HG03135 (cell line): ENCODE measurements around the gene USP3.

Experiments
- ATAC-seq: cut with Tn5 transposase; IDR thresholded peaks from one replicate; pipeline ENCODE4 v1.9.1; 2021; ENCODE audit warnings: mild to moderate bottlenecking, moderate library complexity; ENCODE audit not compliant: unreplicated experiment

Gene USP3, protein sequence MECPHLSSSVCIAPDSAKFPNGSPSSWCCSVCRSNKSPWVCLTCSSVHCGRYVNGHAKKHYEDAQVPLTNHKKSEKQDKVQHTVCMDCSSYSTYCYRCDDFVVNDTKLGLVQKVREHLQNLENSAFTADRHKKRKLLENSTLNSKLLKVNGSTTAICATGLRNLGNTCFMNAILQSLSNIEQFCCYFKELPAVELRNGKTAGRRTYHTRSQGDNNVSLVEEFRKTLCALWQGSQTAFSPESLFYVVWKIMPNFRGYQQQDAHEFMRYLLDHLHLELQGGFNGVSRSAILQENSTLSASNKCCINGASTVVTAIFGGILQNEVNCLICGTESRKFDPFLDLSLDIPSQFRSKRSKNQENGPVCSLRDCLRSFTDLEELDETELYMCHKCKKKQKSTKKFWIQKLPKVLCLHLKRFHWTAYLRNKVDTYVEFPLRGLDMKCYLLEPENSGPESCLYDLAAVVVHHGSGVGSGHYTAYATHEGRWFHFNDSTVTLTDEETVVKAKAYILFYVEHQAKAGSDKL

GRCh38 chr15:63504247-63504978 lies at the start of gene USP3:
USP3 (plus strand) TSS chr15:63504593; CDS start chr15:63504740, 147 bp downstream.
- ATAC-seq, result peak; percentile 49

DNA sequence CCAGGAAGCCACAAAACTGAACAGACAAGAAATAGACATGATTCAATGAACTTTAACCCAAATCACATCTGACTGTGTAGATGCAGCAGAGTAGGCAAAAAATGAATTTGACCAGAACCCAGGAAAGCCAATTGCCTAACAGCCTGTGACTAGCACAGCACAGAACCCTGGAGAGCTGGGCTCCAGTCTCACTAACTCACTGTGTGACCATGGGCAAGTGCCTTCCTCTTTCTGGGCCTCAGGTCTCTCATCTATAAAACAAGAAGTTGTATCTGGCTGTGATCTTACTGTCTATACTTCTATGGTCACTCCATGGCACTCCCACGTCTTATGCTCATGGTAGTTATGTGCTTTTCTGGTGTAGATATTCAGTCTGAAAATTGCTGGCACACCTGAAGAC lies 48.1 kb upstream of the USP3 start:
- no peak for ATAC-seq

DNA sequence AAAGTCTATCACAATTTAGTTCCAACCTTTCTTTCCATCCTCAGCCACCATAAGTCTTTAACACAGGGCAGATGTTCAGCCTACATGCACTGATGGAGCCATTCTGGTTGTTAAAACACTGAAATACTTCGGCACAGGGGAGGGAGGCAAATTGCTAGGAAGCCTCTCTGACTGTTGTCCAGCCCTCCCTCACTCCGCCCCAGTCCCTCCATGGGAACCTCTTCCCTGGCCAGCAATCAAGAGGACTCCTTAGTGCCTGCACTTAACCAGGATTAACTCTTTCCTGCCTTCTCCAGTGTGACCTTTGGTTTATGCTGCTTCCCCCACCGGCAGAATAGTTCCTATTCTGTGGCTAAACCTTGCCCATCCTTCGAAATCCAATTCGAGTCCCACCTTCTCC lies 47.0 kb upstream of the USP3 start:
- ATAC-seq, result no peak

GRCh38 chr15:63458026-63458425 lies 46.4 kb upstream of the USP3 start:
- no peak for ATAC-seq

DNA sequence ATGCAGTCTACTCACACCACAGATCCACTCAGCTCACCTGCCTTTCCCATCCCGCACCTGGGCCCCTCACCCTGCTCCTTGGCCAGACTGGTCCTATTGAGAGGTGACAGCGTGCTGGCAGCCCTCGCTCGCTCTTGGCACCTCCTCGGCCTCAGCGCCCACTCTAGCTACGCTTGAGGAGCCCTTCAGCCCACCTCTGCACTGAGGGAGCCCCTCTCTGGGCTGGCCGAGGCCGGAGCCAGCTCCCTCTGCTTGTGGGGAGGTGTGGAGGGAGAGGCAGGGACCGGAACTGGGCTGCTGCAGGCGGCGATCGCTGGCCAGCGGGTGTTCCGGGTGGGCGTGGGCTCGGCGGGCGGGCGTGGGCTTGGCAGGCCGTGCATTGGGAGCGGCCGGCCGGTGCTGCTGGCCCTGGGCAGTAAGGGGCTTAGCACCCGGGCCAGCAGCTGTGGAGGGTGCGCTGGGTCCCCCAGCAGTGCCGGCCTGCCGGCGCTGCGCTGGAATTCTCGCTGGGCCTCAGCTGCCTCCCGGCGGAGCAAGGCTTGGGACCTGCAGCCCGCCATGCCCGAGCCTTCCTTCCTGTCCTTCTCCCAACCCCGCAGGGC lies 45.5 kb upstream of the USP3 start:
- no peak for ATAC-seq

DNA sequence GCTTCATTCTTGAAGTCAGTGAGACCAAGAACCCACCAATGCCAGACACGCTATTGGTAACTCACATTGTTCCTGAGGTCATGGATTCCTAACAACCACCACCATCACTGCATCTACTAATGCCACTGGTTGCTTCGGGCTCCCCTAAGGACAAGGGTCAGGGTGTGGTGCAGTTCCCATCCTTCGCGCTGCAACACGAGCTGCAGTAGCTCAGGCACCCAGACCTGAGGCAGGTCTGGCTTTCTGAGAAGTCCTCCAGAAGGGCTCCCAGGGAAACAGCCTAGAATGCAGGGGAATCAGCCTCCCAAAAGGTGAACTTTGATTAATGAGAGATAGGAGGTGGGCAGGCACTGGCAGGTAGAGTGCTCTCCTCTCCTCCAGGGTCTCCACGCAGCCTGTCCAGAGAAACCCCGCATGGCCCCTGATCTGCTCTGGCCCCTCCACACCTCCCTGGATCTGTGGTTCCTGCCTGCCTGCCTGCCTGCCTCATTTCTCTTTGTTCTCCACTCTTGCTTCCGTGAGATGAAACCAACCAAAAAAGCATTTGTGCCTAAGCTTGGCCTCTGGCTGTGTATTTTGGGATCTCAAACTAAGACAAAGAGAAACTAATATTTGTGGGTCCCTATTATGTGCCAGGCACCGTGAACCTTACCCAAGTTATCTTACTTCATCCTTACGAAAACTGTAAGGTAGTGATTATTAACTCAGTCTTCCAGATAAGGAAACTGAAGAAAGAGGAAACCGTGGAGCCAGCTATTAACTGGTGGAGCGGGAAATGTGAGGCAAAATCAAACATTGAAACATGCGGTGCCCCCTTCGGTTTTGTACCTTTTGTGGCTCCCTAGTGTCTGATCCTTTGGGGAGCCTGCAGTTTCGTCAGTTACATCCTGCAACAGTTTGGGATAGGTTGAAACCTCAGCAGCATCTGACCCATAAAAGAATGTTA lies 43.9 kb upstream of the USP3 start:
- ATAC-seq, result no peak

DNA sequence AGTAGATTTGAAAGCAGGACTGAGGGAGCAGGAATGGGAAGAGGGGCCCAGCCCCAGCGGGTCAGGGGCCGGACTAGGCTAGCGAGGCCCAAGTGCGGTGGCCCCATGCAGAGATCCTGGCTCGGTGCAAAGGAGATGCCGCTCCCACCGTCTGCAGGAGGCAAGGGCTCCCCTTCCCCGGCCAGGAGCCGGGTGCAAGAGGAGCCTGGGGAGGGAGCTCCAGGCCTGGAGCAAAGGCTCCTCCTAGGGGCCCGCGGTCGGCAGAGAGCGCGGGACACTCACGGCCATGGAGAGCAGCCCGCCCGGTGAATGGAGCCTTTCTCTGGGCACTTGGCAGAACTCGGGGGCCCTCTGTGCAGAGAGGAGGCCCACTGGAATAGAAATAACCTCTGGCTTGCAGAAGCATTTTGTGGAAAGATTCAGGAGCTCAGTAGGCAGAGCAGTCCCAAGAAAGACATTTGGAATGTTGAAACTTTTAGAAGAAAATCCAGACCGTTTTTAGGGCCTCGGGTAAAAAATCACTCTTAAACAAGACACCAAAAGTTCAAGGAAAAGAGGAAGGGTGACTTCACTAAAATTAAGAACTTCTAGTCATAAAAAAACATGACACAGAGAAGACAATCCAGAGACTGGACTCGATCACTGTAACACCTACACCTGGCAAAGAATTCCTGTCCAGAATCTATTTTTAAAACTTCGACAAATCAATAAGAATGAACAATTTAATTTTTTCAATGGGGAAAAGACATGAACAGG lies 43.0 kb upstream of the USP3 start:
- no peak for ATAC-seq

GRCh38 chr15:63462088-63462487 lies 42.3 kb upstream of the USP3 start:
- no peak for ATAC-seq

DNA sequence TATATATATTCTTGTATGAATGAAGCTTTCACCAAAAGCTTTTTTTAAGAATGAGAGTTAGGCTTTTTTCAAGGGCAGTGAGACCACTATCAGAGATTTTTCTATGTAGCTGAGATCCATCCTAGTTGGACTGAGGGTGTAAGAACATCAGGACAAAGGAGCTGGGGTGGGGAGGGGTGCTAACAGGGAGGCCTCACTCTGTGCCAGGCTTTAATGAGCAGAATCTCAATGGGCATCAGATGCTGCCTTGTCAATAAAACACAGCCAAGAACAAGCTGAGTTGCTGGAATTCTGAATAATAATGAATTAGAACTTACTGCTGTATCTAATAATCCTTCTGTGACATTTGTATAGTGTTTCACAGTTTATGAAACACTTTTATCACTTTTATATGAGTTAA lies 41.4 kb upstream of the USP3 start:
- ATAC-seq, result no peak

DNA sequence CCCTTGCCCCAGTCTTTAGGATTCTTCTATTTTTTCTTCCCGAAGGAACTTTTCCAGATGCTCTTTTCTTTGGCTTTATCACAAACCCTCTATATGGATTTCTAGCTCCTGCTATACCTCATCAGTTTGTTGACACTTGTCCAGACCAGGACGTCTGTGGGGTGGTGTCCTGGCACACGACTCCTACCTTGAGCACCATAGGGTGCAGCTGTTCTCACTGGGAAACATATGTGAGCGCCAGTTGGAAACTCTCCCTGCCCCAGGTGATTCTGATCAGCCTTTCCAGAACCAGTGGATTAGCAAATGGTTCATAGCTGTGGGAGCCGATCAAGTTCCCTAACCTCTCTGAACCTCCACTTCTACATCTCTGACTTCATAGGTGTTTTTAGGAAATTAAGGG lies 40.6 kb upstream of the USP3 start:
- ATAC-seq, result no peak

DNA sequence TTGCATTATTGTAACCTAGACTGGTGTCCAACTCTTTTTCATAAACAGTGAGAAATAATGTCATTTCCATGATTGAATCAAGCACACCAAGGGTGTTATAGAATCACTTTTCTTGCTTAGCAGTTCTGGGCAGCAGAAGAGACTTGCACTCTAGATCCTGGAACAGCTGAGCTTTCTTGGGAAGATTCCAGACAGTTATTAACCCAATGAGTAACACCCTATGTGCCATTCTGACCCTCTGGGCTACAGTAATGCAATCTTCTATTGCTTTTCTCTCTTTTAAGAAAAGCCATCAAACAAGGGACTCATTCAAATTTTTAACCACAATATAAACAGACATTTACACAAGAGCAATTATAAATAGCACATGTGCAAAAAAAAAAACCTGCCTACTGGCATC lies 39.3 kb upstream of the USP3 start:
- ATAC-seq, result no peak

DNA sequence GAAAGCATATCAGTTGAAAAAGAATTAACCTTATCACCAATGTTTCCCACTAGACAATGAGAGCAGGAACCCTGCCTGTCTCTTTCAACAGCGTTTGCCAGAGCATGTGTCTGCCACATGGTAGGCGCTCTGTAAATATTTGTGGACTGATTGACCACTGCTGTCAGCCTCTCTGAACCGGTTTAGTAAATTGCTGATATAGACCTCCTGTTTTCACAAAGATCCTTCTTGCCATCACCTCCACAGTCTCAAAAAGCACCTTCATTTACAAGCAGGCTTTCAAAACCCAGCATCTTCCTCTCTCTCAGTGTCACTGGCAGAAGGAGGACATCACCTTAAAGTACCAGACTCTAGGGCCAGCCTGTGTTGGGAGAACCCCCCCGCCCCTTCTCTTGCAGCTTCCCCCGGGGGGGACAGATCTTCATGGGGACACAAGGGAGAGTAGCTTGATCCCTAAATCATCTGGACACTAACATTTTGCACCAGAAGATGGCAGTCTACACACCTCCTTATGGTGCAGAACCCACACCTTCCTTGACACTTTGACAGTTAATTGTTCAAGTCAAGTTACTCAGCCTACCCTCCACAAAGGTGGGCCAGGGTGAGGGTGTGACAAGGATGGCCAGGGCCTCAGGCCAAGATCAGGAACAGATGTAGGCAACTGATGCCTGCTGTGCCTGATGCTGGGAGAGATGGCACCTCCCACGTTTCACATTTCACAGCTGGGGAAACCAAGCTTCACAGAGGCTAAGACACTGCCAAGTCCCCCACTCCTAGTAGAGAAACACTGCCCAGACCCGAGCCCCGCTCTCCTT lies 37.8 kb upstream of the USP3 start:
- ATAC-seq, result no peak

GRCh38 chr15:63469190-63469589 lies 35.2 kb upstream of the USP3 start:
- no peak for ATAC-seq

DNA sequence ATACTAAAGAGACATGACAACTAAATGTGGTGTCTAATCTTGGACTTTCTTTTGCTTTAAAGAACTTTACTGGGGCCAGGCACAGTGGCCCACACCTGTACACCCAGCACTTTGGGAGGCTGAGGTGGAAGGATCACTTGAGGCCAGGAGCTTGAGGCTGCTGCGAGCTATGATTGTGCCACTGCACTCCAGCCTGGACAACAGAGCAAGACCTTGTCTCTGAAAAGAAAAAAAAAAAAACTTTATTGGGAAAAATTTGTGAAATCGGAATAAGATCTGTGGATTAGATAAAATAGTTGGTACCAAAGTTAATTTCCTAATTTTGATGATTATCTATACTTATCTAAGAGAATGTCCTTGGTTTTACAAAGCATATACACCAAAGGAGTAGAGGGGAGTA lies 34.4 kb upstream of the USP3 start:
- ATAC-seq, result no peak

- ATAC-seq, result peak; percentile 39
These were observed 31.2 kb upstream of the USP3 start for GRCh38 chr15:63473007-63473748.

DNA sequence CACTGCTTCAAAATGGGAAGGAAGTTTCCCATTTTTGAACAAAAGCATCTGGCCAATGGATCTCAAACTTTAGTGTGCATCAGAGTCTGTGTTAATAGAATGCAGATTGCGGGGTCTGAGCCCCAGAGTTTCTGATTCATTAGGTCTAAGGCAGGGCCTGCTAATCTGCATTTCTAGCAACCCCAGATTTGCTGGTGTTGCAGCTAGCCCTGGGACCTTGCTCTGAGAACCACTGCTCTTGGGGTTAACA lies 30.7 kb upstream of the USP3 start:
- ATAC-seq, result no peak

GRCh38 chr15:63473999-63474809 lies 30.2 kb upstream of the USP3 start:
- ATAC-seq, result peak; percentile 57

GRCh38 chr15:63474810-63475316 lies 29.5 kb upstream of the USP3 start:
- ATAC-seq, result peak; percentile 56
